Measurements from ENCODE around the gene CHST5. TPM values are rescaled to one million over a fixed set of nuclear protein-coding genes. Genes with fewer than 3 reads are reported as not detected.

Gene CHST5
- total RNA-seq, 1 donor from 2014 or later: 0.27 TPM

DNA sequence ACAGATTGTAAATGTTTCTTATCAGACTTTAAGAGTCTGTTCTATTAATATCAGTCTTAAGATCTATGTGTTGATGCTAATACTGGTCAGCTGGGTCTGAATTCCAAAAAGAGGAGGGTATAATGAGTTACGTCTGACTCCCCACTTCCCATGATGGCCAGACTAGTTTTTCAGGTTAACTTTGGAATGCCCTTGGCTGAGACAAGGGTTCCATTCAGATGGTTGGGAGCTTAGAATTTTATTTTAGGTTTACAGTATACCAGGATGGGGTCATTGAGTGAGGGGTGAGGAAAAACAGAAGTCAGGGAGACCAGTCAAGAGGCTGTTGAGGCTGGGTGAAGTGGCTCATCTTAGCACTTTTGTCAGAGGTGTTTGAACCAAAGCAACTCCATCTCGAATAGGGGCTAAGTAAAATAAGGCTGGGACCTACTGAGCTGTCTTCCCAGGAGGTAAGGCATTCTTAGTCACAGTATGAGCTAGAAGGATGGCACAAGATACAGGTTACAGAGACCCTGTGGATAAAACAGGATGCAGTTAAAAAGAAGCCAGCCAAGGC lies 23.0 kb upstream of the CHST5 start:
- Mint-ChIP-seq H3K9me3 (ENCODE audit: unreplicated experiment) (no peaks in the 10 kb centered on the region), H3K4me3 (ENCODE audit: unreplicated experiment) (no peak overlapping the region), H3K4me1 (ENCODE audit: unreplicated experiment) (peaks cover 24% of the 10 kb centered on the region), H3K36me3 (ENCODE audit: unreplicated experiment) (no peaks in the 10 kb centered on the region), H3K27ac (ENCODE audit: unreplicated experiment) (no peak overlapping the region), H3K27me3 (ENCODE audit: unreplicated experiment) (peaks cover 16% of the 10 kb centered on the region)
- TF ChIP-seq CTCF (IDR thresholded peaks at IDR 0.05): no peak
- DNase-seq (ENCODE audit: extremely low spot score, unreplicated experiment): no peak

DNA sequence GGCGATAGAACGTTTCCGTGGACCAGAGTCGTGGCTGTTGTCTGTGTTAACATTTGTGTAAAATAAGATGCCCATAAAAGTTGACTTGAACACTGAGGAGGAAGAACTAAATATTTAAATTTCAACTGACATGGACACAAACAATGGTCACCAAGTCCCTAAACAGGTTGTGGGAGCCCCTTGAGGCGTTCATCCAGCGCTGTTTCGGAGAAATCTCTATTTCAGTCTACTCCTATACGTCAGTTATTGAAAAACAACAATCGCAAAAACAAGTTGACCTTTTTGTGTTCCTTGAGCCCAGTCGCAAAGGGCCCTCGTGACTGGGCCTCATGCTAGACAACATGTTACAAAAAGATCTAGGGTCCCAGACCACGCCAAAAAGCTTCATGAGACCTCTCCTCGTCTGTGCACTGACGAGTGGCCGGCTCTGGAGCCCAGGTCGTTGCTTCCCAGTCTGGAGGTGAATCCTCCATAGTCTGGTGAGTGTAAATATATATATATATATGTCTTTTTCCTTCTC lies 20.6 kb upstream of the CHST5 start:
- H3K9me3 Mint-ChIP-seq (ENCODE audit: unreplicated experiment): no peaks in the 10 kb centered on the region
- DNase-seq (ENCODE audit: extremely low spot score, unreplicated experiment): no peak

GRCh38 chr16:75555707-75556430 lies 20.0 kb upstream of the CHST5 start, which contains the start of gene TMEM231:
TSS of gene TMEM231 (minus strand) at chr16:75556252. CDS start at chr16:75556209, 43 bp downstream.
- Mint-ChIP-seq H3K27ac (ENCODE audit: unreplicated experiment) (peak within 1 kb of the TSS; percentile 99), H3K27me3 (ENCODE audit: unreplicated experiment) (no peaks in the 10 kb centered on the region), H3K4me3 (ENCODE audit: unreplicated experiment) (peak within 1 kb of the TSS; percentile 97), H3K36me3 (ENCODE audit: unreplicated experiment) (no peaks in the 10 kb centered on the region), H3K9me3 (ENCODE audit: unreplicated experiment) (no peaks in the 10 kb centered on the region), H3K4me1 (ENCODE audit: unreplicated experiment) (peaks cover 24% of the 10 kb centered on the region)
- peak; percentile 97 for DNase-seq (ENCODE audit: extremely low spot score, unreplicated experiment)
- no peak for TF ChIP-seq CTCF (IDR thresholded peaks at IDR 0.05)

More for the DNA sequence above, 20.6 kb upstream of the CHST5 start:
- peaks cover 24% of the 10 kb centered on the region for H3K4me1 Mint-ChIP-seq (ENCODE audit: unreplicated experiment)
- TF ChIP-seq CTCF (IDR thresholded peaks at IDR 0.05): no peak
- no peaks in the 10 kb centered on the region for H3K36me3 Mint-ChIP-seq (ENCODE audit: unreplicated experiment)
- peak overlapping the region; percentile 99 for H3K27ac Mint-ChIP-seq (ENCODE audit: unreplicated experiment)
- peak overlapping the region; percentile 97 for H3K4me3 Mint-ChIP-seq (ENCODE audit: unreplicated experiment)
- H3K27me3 Mint-ChIP-seq (ENCODE audit: unreplicated experiment): no peaks in the 10 kb centered on the region

- Mint-ChIP-seq H3K9me3 (ENCODE audit: unreplicated experiment) (no peaks in the 10 kb centered on the region), H3K27me3 (ENCODE audit: unreplicated experiment) (no peaks in the 10 kb centered on the region), H3K27ac (ENCODE audit: unreplicated experiment) (peak overlapping the region; percentile 99), H3K4me1 (ENCODE audit: unreplicated experiment) (peaks cover 24% of the 10 kb centered on the region), H3K36me3 (ENCODE audit: unreplicated experiment) (no peaks in the 10 kb centered on the region), H3K4me3 (ENCODE audit: unreplicated experiment) (peak overlapping the region; percentile 97)
- peak; percentile 94 for DNase-seq (ENCODE audit: extremely low spot score, unreplicated experiment)
- TF ChIP-seq CTCF (IDR thresholded peaks at IDR 0.05): no peak
Measured at GRCh38 chr16:75555213-75555706, 19.4 kb upstream of the CHST5 start.

GRCh38 chr16:75552951-75553350 lies 17.0 kb upstream of the CHST5 start:
- H3K4me3 Mint-ChIP-seq (ENCODE audit: unreplicated experiment): no peak overlapping the region
- no peaks in the 10 kb centered on the region for H3K9me3 Mint-ChIP-seq (ENCODE audit: unreplicated experiment)
- DNase-seq (ENCODE audit: extremely low spot score, unreplicated experiment): no peak
- no peaks in the 10 kb centered on the region for H3K36me3 Mint-ChIP-seq (ENCODE audit: unreplicated experiment)
- H3K27me3 Mint-ChIP-seq (ENCODE audit: unreplicated experiment): no peaks in the 10 kb centered on the region
- H3K27ac Mint-ChIP-seq (ENCODE audit: unreplicated experiment): no peak overlapping the region
- no peak for TF ChIP-seq CTCF (IDR thresholded peaks at IDR 0.05)
- H3K4me1 Mint-ChIP-seq (ENCODE audit: unreplicated experiment): peaks cover 14% of the 10 kb centered on the region
